Upper lobe of left lung (tissue), 6 donors: ENCODE measurements around the gene FTO. TPM values are rescaled to one million over a fixed set of nuclear protein-coding genes. Genes with fewer than 3 reads are reported as not detected.

Source experiments
- ATAC-seq, 2 donors: fragments of 200-7000 bp; cut with Tn5 transposase; one replicate each; pipeline ENCODE4 v1.9.1; 2022; ENCODE audit warnings: mild to moderate bottlenecking in 2 of 2, moderate library complexity in 2 of 2; ENCODE audit not compliant: low FRiP score in 2 of 2
- DNase-seq, 2 donors: peaks; one replicate each; pipeline ENCODE4 v3.0.0-alpha.2; 2019 to 2020
- H3K27ac ChIP-seq, 4 donors: fragments of 200-600 bp; sonication (generic); one replicate each; pipeline ENCODE4 v1.5.1; 2016 to 2019
- H3K27me3 ChIP-seq, 4 donors: fragments of 200-600 bp; sonication (generic); one replicate each; pipeline ENCODE4 v1.5.1; 2017 to 2019
- H3K36me3 ChIP-seq, 4 donors: fragments of 200-600 bp; sonication (generic); one replicate each; pipeline ENCODE4 v1.5.1; 2016 to 2019
- H3K4me1 ChIP-seq, 4 donors: fragments of 200-600 bp; sonication (generic); one replicate each; pipeline ENCODE4 v1.5.1; 2018 to 2019
- H3K4me3 ChIP-seq, 4 donors: fragments of 200-600 bp; sonication (generic); one replicate each; pipeline ENCODE4 v1.5.1; 2017 to 2019; ENCODE audit warnings: mild to moderate bottlenecking in 2 of 4, moderate library complexity in 1 of 4
- H3K9me3 ChIP-seq, 4 donors: fragments of 200-600 bp; sonication (generic); one replicate each; pipeline ENCODE4 v1.5.1; 2018 to 2019
- EP300 ChIP-seq, 4 donors: sonication (generic); formaldehyde crosslinking; IDR thresholded peaks; one replicate each; pipeline ENCODE4 v1.5.1; 2017; ENCODE audit warnings: antibody characterized with exemption in 4 of 4, control low read depth in 2 of 4
- POLR2A ChIP-seq, 4 donors: fragments of 450-650 bp; IDR thresholded peaks; one replicate each; pipeline ENCODE4 v1.5.1; 2016 to 2017; ENCODE audit warnings: antibody characterized with exemption in 4 of 4, mild to moderate bottlenecking in 2 of 4
- POLR2AphosphoS5 ChIP-seq, 2 donors: sonication (generic); formaldehyde crosslinking; IDR thresholded peaks; one replicate each; pipeline ENCODE4 v1.5.1; 2017; ENCODE audit warnings: antibody characterized with exemption in 2 of 2
- WGBS, 2 donors: methylation state at CpG; one replicate each; pipeline ENCODE4 v1.1.5; 2017 to 2018; 5-methylcytosine and 5-hydroxymethylcytosine counted together
- total RNA-seq, 6 donors: library from RNA; depleted of rRNA in 4 of 6; stranded (reverse); fragments of >200 nt in 4 of 6; gene quantifications; one replicate each; pipeline versions ENCODE4 v1.1.0 to v1.2.1, GENCODE V29; 2016 to 2021
- TF ChIP-seq, protein P1 (sequence below), 6 experiments: fragments of 450-650 bp in 4 of 6; fragments of 200-600 bp in 2 of 6; sonication (generic) in 2 of 6; IDR thresholded peaks; one replicate each; pipeline ENCODE4 v1.5.1; 2016 to 2019; ENCODE audit warnings: antibody characterized with exemption in 6 of 6
- donor health status: DM: no; HTN: no; CAD: no; lungs with moderate emphysema.
- donor health status: DM: no; HTN: yes; CAD: no; lungs with severe emphysema.

Gene FTO
- total RNA-seq, 6 donors from 2014 or later = 62.9 to 114 (median 75.4) TPM

DNA sequence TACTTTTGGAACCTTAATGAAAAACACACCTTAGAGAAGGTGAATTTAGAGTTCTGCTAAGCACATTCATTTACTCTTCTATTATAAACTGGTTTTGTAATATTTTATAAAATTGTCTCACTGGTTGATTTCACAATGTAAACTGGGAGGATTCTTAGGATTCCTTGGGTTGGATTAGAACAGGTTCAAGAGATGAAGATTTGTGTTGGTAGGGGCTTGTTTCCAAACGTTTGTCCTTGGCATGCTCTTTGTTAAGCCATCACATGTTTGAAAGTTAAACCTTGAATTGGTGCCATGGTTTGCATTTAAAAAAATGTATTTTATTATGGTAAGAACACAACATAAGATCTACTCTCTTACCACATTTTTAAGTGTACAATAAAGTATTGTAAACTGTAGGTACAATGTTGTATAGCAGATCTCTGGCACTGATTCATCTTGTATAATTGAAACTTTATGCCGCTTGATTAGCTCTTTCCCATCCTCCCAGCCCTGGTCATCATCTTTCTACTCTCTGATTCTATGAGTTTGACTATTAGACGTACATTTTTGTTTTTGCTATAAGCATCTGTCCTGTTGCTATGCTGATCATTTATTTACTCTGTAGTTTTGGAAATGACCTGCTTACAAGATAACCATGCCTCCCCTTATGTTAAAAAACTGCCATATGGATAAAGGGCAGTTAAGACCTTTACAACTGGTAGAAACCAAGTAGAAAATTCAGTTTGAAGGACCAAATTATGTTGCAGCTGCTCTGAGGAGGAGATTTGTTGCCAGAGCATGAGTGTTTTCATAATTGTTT, 9.6 kb downstream of the FTO start:
- Histone ChIP-seq H3K27me3 (no peaks in the 10 kb centered on the region), H3K9me3 (no peaks in the 10 kb centered on the region), H3K4me1 (peaks cover 0 to 12% (median 6%) of the 10 kb centered on the region in 4 donors), H3K36me3 (no peaks in the 10 kb centered on the region), H3K4me3 (no peak overlapping the region), H3K27ac (peak overlapping the region in 1 of 4 donors; percentile 2)
- TF ChIP-seq POLR2AphosphoS5 (IDR thresholded peaks at IDR 0.05) (no peak), EP300 (IDR thresholded peaks at IDR 0.05) (no peak), POLR2A (IDR thresholded peaks at IDR 0.05) (no peak)
- TF ChIP-seq, protein P1, sequence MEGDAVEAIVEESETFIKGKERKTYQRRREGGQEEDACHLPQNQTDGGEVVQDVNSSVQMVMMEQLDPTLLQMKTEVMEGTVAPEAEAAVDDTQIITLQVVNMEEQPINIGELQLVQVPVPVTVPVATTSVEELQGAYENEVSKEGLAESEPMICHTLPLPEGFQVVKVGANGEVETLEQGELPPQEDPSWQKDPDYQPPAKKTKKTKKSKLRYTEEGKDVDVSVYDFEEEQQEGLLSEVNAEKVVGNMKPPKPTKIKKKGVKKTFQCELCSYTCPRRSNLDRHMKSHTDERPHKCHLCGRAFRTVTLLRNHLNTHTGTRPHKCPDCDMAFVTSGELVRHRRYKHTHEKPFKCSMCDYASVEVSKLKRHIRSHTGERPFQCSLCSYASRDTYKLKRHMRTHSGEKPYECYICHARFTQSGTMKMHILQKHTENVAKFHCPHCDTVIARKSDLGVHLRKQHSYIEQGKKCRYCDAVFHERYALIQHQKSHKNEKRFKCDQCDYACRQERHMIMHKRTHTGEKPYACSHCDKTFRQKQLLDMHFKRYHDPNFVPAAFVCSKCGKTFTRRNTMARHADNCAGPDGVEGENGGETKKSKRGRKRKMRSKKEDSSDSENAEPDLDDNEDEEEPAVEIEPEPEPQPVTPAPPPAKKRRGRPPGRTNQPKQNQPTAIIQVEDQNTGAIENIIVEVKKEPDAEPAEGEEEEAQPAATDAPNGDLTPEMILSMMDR (IDR thresholded peaks at IDR 0.05) = no peak
- ATAC-seq (no peak), DNase-seq (no peak)
- WGBS, 2 donors = 69 to 72% methylated on average over 3 of the region's 3 CpGs

DNA sequence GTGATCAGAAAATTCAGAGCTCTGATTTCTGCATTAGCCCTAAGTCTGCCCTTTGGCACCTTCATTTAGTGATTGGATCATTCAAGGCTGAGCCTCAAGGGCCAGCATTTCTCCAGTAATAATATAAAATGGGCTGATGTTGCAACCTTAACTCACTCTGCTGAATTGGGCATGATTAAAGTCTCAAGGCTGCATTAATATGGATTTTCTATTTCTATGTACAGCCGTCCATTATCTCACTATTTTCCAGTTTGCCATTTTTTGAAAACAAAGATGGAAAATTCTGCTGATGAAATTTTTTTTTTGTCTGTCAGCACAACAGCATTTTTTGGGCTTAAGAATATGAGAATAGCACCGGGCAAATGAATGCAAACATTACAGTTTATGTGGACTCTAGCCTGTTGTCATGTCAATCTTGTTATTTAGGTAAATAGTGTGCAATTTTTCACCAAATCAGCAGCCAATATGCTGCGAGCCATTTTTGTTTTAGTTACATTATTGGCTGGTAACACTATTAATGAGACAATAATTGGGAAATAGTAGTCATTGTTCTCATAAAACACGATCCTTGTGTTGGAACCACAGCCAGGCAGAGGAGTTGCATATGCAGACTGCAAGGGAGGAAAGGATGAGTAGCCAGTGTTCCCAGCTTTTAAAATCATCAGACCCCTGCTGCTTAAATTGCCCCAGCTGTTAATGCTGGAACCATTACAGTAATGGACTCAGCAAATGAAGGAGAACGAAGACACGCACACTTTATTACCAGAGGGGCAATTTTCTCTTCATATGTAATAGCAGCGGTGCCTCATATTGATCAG, 10.5 kb downstream of the FTO start:
- H3K27me3 ChIP-seq = no peaks in the 10 kb centered on the region
- no peaks in the 10 kb centered on the region for H3K9me3 ChIP-seq
- H3K27ac ChIP-seq = peak overlapping the region in 1 of 4 donors; percentile 28
- DNase-seq (no peak), ATAC-seq (peak in 1 of 2 donors; percentile 49)
- no peak overlapping the region for H3K4me3 ChIP-seq
- 75 to 79% methylated on average over 7 of the region's 7 CpGs for WGBS, 2 donors
- no peaks in the 10 kb centered on the region for H3K36me3 ChIP-seq
- TF ChIP-seq EP300 (IDR thresholded peaks at IDR 0.05) (no peak), POLR2AphosphoS5 (IDR thresholded peaks at IDR 0.05) (no peak), POLR2A (IDR thresholded peaks at IDR 0.05) (no peak)
- TF ChIP-seq, protein P1 (IDR thresholded peaks at IDR 0.05) = no peak
- H3K4me1 ChIP-seq = peaks cover 0 to 12% (median 6%) of the 10 kb centered on the region in 4 donors

DNA sequence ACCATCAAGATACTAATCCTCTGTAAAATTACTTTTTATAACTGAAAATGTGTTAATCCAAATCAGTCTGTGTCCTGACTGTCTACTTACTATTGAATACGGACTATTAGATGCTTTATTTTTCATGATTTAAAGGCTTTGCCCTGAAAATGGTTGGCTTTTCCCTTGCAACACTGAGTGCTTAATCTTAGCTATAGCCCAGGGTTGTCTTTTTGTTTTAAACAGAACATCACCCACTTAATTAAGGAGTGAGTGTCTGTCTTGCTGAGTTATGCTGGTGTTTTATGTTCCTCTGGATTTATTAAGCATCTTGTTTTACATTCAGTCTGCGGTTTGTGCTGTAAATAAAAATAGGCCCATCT, 11.0 kb downstream of the FTO start:
- TF ChIP-seq POLR2AphosphoS5 (IDR thresholded peaks at IDR 0.05) (no peak), POLR2A (IDR thresholded peaks at IDR 0.05) (no peak), EP300 (IDR thresholded peaks at IDR 0.05) (no peak)
- TF ChIP-seq, protein P1 (IDR thresholded peaks at IDR 0.05) = no peak
- no peaks in the 10 kb centered on the region for H3K36me3 ChIP-seq
- no peaks in the 10 kb centered on the region for H3K9me3 ChIP-seq
- H3K27ac ChIP-seq = peak overlapping the region in 1 of 4 donors; percentile 28
- peaks cover 0 to 12% (median 9%) of the 10 kb centered on the region in 4 donors for H3K4me1 ChIP-seq
- no peaks in the 10 kb centered on the region for H3K27me3 ChIP-seq
- ATAC-seq (no peak), DNase-seq (no peak)
- no peak overlapping the region for H3K4me3 ChIP-seq
- WGBS, 2 donors = 86 to 87% methylated on average over 2 of the region's 2 CpGs

DNA sequence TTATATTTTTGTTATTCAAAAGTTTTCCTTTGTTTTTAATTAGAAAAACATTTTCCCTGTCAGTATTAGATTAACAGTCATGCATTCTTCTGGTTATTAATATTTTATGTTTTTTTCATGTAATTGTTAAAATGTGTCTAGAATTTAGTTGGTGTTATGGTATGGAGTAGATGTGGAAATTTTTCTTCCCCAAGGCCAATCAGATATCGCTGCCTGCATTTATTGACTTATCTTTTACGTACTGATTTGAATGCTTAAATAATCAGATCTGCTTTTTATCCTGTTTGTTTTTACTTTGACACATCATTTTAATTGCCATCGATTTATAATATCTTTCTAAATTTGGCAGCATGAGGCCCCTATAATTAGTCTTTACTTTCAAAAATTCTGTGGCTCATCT, 13.6 kb downstream of the FTO start:
- TF ChIP-seq POLR2AphosphoS5 (IDR thresholded peaks at IDR 0.05) = no peak
- WGBS, 2 donors = 77 to 80% methylated on average over 3 of the region's 3 CpGs
- DNase-seq (no peak), ATAC-seq (no peak)
- Histone ChIP-seq H3K27me3 (no peaks in the 10 kb centered on the region), H3K4me1 (peaks cover 0 to 9% (median 9%) of the 10 kb centered on the region in 4 donors), H3K4me3 (no peak overlapping the region), H3K36me3 (no peaks in the 10 kb centered on the region), H3K9me3 (no peaks in the 10 kb centered on the region), H3K27ac (no peak overlapping the region)

DNA sequence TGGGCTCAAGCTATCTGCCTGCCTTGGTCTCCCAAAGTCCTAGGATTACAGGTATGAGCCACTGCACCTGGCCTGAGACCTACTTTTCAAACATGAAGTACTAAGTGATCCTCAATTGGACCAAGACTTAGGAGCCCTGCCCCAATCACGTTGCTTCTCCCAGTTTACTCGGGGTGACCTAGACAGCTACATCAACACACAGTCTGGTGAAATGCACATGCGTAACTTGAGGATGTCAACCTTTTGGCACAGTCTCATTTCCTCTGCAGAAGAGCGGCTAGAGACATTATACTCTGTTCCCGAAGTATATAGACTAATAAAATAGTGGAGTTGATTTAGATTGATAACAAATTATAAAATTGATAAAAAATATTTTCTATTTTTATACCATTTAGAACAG, 17.1 kb downstream of the FTO start:
- no peaks in the 10 kb centered on the region for H3K27me3 ChIP-seq
- no peaks in the 10 kb centered on the region for H3K36me3 ChIP-seq
- WGBS, 2 donors = 86 to 95% methylated on average over 5 of the region's 5 CpGs
- peaks cover 0 to 9% (median 3%) of the 10 kb centered on the region in 4 donors for H3K4me1 ChIP-seq
- ATAC-seq (no peak), DNase-seq (no peak)
- H3K27ac ChIP-seq = no peak overlapping the region
- no peak overlapping the region for H3K4me3 ChIP-seq
- no peak for TF ChIP-seq POLR2A (IDR thresholded peaks at IDR 0.05)
- TF ChIP-seq, protein P1 (IDR thresholded peaks at IDR 0.05) = no peak
- no peak for TF ChIP-seq POLR2AphosphoS5 (IDR thresholded peaks at IDR 0.05)
- no peak for TF ChIP-seq EP300 (IDR thresholded peaks at IDR 0.05)
- no peaks in the 10 kb centered on the region for H3K9me3 ChIP-seq
